Measurements from ENCODE around the gene ZNF384. TPM values are rescaled to one million over a fixed set of nuclear protein-coding genes. Genes with fewer than 3 reads are reported as not detected.

Gene ZNF384
- total and polyA plus RNA-seq, 2 of the 8 experiments (the other 6 are each of a cell fraction or from before 2014, with no cell fraction given): 59.0 to 59.6 TPM

DNA sequence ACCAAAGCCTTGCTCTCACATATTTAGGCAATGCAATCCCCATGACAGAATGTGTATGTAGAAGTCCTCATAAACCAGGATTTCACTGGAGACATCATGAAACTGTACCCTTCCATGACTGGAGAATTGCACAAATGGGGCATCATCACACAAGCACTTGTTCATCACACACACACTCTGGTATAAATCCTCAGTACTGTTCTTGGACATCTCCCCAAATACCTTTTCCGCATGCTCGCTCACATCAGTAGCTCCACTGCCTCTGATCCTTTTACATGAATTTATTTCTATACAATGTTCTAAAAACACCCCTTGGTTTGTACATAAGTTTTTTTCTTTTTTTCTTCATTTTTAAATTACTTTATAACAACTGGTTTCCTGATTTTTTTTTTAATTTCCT lies 23.0 kb downstream of the ZNF384 start (continued):
- TF ChIP-seq, protein P1, sequence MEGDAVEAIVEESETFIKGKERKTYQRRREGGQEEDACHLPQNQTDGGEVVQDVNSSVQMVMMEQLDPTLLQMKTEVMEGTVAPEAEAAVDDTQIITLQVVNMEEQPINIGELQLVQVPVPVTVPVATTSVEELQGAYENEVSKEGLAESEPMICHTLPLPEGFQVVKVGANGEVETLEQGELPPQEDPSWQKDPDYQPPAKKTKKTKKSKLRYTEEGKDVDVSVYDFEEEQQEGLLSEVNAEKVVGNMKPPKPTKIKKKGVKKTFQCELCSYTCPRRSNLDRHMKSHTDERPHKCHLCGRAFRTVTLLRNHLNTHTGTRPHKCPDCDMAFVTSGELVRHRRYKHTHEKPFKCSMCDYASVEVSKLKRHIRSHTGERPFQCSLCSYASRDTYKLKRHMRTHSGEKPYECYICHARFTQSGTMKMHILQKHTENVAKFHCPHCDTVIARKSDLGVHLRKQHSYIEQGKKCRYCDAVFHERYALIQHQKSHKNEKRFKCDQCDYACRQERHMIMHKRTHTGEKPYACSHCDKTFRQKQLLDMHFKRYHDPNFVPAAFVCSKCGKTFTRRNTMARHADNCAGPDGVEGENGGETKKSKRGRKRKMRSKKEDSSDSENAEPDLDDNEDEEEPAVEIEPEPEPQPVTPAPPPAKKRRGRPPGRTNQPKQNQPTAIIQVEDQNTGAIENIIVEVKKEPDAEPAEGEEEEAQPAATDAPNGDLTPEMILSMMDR (IDR thresholded peaks at IDR 0.05; ENCODE audit: control extremely low read depth in 1 of 3, insufficient read depth in 1 of 3, low read depth in 1 of 3, low read length in 3 of 3): no peak

All from H1 (cell line).